H1 (cell line): Measurements from ENCODE around the gene ACTN3. TPM values are rescaled to one million over a fixed set of nuclear protein-coding genes. Genes with fewer than 3 reads are reported as not detected.
A peak's percentile ranks its signal among the peaks of the same experiment; 100 is the strongest.

Experiments used
- CTCF ChIA-PET: fragments of 300-600 bp; sonication (Branson Sonifier 250); formaldehyde crosslinking; loops from one replicate; lab custom pipeline; 2021; ENCODE audit not compliant: partially characterized antibody; lab: Charles Lee
- POLR2A ChIA-PET: fragments of 300-600 bp; sonication (Branson Sonifier 250); formaldehyde crosslinking; loops from one replicate; lab custom pipeline; 2021; ENCODE audit warnings: inconsistent platforms; ENCODE audit not compliant: partially characterized antibody; lab: Charles Lee
- DNase-seq, 2 experiments: peaks; one replicate each; pipeline versions ENCODE4 v3.0.0 to v3.0.0-alpha.2; 2010 to 2022; ENCODE audit warnings: low spot score in 2 of 2, low read depth in 1 of 2, mixed read lengths in 1 of 2
- FAIRE-seq: peaks from 2 replicates; lab custom pipeline; 2011; peaks lifted over from hg19 to GRCh38; lab: Jason Lieb, UNC
- H2AFZ ChIP-seq: 2 replicates; pipeline ENCODE4 v1.8.1; 2012; ENCODE audit warnings: low read length, inconsistent platforms
- H2AK5ac ChIP-seq: 2 replicates; pipeline ENCODE4 v1.6.1; 2013; ENCODE audit warnings: low read depth, low read length
- H2BK120ac ChIP-seq: replicated peaks from 2 replicates; pipeline ENCODE3; 2013; ENCODE audit warnings: low read depth, low read length, inconsistent platforms
- H2BK12ac ChIP-seq: 2 replicates; pipeline ENCODE4 v1.6.1; 2013; ENCODE audit warnings: low read depth, low read length
- H2BK15ac ChIP-seq: 2 replicates; pipeline ENCODE4 v1.6.1; 2013; ENCODE audit warnings: low read length
- H2BK20ac ChIP-seq: 2 replicates; pipeline ENCODE4 v1.6.1; 2013; ENCODE audit warnings: low read length
- H2BK5ac ChIP-seq: 2 replicates; pipeline ENCODE4 v1.6.1; 2013; ENCODE audit warnings: low read depth, low read length
- H3K14ac ChIP-seq: 2 replicates; pipeline ENCODE4 v1.6.1; 2013; ENCODE audit warnings: inconsistent platforms; ENCODE audit not compliant: insufficient read length
- H3K18ac ChIP-seq: 2 replicates; pipeline ENCODE4 v1.6.1; 2013; ENCODE audit warnings: low read length; ENCODE audit errors: extremely low read depth
- H3K23ac ChIP-seq: 2 replicates; pipeline ENCODE4 v1.6.1; 2013; ENCODE audit warnings: inconsistent platforms; ENCODE audit not compliant: insufficient read length
- H3K23me2 ChIP-seq: 2 replicates; pipeline ENCODE4 v1.6.1; 2013; ENCODE audit warnings: low read depth, low read length
- H3K27ac ChIP-seq: 2 replicates; pipeline ENCODE4 v1.6.1; 2011; ENCODE audit warnings: low read depth, low read length, inconsistent platforms
- H3K27me3 ChIP-seq, 4 experiments: replicated peaks in 1 of 4; 1 replicate in 1 of 4; 2 replicates in 3 of 4; pipeline versions ENCODE4 v1.6.1 to v1.8.1; 2011 to 2013; ENCODE audit warnings: low read length in 3 of 4, mild to moderate bottlenecking in 3 of 4, inconsistent platforms in 2 of 4, mixed read lengths in 2 of 4, moderate library complexity in 1 of 4; ENCODE audit not compliant: control insufficient read depth in 3 of 4, insufficient read depth in 3 of 4; ENCODE audit errors: extremely low read depth in 1 of 4
- H3K36me3 ChIP-seq, 4 experiments: 2 replicates each; pipeline versions ENCODE4 v1.6.1 to v1.8.1; 2011 to 2013; ENCODE audit warnings: mild to moderate bottlenecking in 4 of 4, low read length in 3 of 4, moderate library complexity in 2 of 4, control low read depth in 1 of 4, inconsistent platforms in 1 of 4; ENCODE audit not compliant: insufficient read depth in 4 of 4, control insufficient read depth in 2 of 4
- H3K4ac ChIP-seq: replicated peaks from 2 replicates; pipeline ENCODE3; 2013; ENCODE audit warnings: low read length, low read depth, mixed read lengths, inconsistent platforms; ENCODE audit not compliant: insufficient read length
- H3K4me1 ChIP-seq, 4 experiments: replicated peaks in 1 of 4; 1 replicate in 1 of 4; 2 replicates in 3 of 4; pipeline versions ENCODE4 v1.6.1 to v1.8.1; 2011 to 2013; ENCODE audit warnings: low read length in 3 of 4, inconsistent platforms in 2 of 4, mixed read lengths in 1 of 4; ENCODE audit not compliant: insufficient read depth in 4 of 4, control insufficient read depth in 3 of 4
- H3K4me2 ChIP-seq, 2 experiments: 2 replicates each; pipeline versions ENCODE4 v1.6.1 to v1.8.1; 2011 to 2013; ENCODE audit warnings: low read depth in 2 of 2, low read length in 2 of 2, control low read depth in 1 of 2, inconsistent platforms in 1 of 2, mild to moderate bottlenecking in 1 of 2; ENCODE audit not compliant: insufficient read depth in 1 of 2
- H3K4me3 ChIP-seq, 4 experiments: fragments of 200-600, 300-600 bp in 1 of 4; sonication (generic), shearing (Covaris generic), sonication (Bioruptor Twin) in 1 of 4; 2 replicates each; pipeline versions ENCODE4 v1.5.1 to v1.8.1; 2011 to 2016; ENCODE audit warnings: low read length in 4 of 4, low read depth in 3 of 4, control low read depth in 2 of 4, inconsistent platforms in 2 of 4, mild to moderate bottlenecking in 2 of 4, mixed read lengths in 1 of 4, moderate library complexity in 1 of 4; ENCODE audit not compliant: insufficient read depth in 2 of 4; ENCODE audit errors: extremely low read depth in 1 of 4
- H3K56ac ChIP-seq: replicated peaks from 2 replicates; pipeline ENCODE3; 2013; ENCODE audit warnings: low read depth, mild to moderate bottlenecking, mixed read lengths, low read length, inconsistent platforms; ENCODE audit not compliant: insufficient read length
- H3K79me1 ChIP-seq: 2 replicates; pipeline ENCODE4 v1.6.1; 2013; ENCODE audit warnings: low read depth, low read length, control low read depth
- H3K79me2 ChIP-seq, 2 experiments: 2 replicates each; pipeline versions ENCODE4 v1.6.1 to v1.8.1; 2012 to 2013; ENCODE audit warnings: low read length in 2 of 2, mild to moderate bottlenecking in 2 of 2, inconsistent platforms in 1 of 2; ENCODE audit not compliant: insufficient read depth in 2 of 2, control insufficient read depth in 1 of 2
- H3K9ac ChIP-seq, 4 experiments: replicated peaks in 1 of 4; 1 replicate in 1 of 4; 2 replicates in 3 of 4; pipeline versions ENCODE4 v1.6.1 to v1.8.1; 2011 to 2013; ENCODE audit warnings: low read depth in 3 of 4, low read length in 3 of 4, control low read depth in 2 of 4, mild to moderate bottlenecking in 2 of 4, moderate library complexity in 2 of 4, inconsistent platforms in 1 of 4; ENCODE audit errors: extremely low read depth in 1 of 4
- H3K9me3 ChIP-seq, 2 experiments: 2 replicates each; pipeline versions ENCODE4 v1.6.1 to v1.8.1; 2012 to 2013; ENCODE audit warnings: mild to moderate bottlenecking in 2 of 2, moderate library complexity in 2 of 2, control low read depth in 1 of 2, inconsistent platforms in 1 of 2, low read depth in 1 of 2, low read length in 1 of 2, mixed read lengths in 1 of 2; ENCODE audit not compliant: insufficient read depth in 2 of 2
- H4K20me1 ChIP-seq, 2 experiments: replicated peaks in 1 of 2; 2 replicates each; pipeline versions ENCODE3 to v1.8.1; 2011 to 2013; ENCODE audit warnings: inconsistent platforms in 2 of 2, low read length in 2 of 2, mild to moderate bottlenecking in 1 of 2; ENCODE audit not compliant: insufficient read depth in 2 of 2, control insufficient read depth in 1 of 2
- H4K5ac ChIP-seq: 2 replicates; pipeline ENCODE4 v1.6.1; 2013; ENCODE audit warnings: low read length, low read depth, mixed read lengths, inconsistent platforms; ENCODE audit not compliant: insufficient read length
- H4K8ac ChIP-seq: 2 replicates; pipeline ENCODE4 v1.8.0; 2013; ENCODE audit warnings: mild to moderate bottlenecking, moderate library complexity, low read length, inconsistent platforms; ENCODE audit not compliant: insufficient read depth; ENCODE audit errors: extremely low read depth
- H4K91ac ChIP-seq: replicated peaks from 2 replicates; pipeline ENCODE3; 2013; ENCODE audit warnings: low read length, mixed read lengths, inconsistent platforms; ENCODE audit not compliant: insufficient read length
- BCL11A ChIP-seq, 2 experiments: IDR thresholded peaks; one replicate each; pipeline ENCODE4 v1.6.1; 2011; ENCODE audit warnings: low read depth in 2 of 2, low read length in 2 of 2, mild to moderate bottlenecking in 2 of 2
- HDAC2 ChIP-seq, 2 experiments: fragments of 300-600 bp in 1 of 2; sonication (generic) in 1 of 2; IDR thresholded peaks; 2 replicates each; pipeline ENCODE4 v1.6.1; 2011 to 2012; ENCODE audit warnings: low read depth in 2 of 2, low read length in 2 of 2, mild to moderate bottlenecking in 2 of 2, moderate library complexity in 2 of 2, borderline replicate concordance in 1 of 2, inconsistent platforms in 1 of 2
- KDM1A ChIP-seq: fragments of 200-600, 300-600 bp; sonication (generic); IDR thresholded peaks from 2 replicates; pipeline ENCODE4 v1.7.1; 2016; ENCODE audit warnings: mild to moderate bottlenecking, low read length, borderline replicate concordance
- KDM4A ChIP-seq: IDR thresholded peaks from one replicate; pipeline ENCODE4 v1.7.1; 2012; ENCODE audit warnings: low read depth, mild to moderate bottlenecking, moderate library complexity, low read length, inconsistent platforms; ENCODE audit not compliant: severe bottlenecking
- RBBP5 ChIP-seq: IDR thresholded peaks from 2 replicates; pipeline ENCODE4 v1.7.1; 2012; ENCODE audit warnings: low read depth, mild to moderate bottlenecking, inconsistent platforms, low read length, moderate library complexity, borderline replicate concordance
- SP4 ChIP-seq: IDR thresholded peaks from 2 replicates; pipeline ENCODE4 v1.6.1; 2012; ENCODE audit warnings: low read length, inconsistent platforms
- TEAD4 ChIP-seq: IDR thresholded peaks from 2 replicates; pipeline ENCODE4 v1.6.1; 2012; ENCODE audit warnings: low read depth, low read length, inconsistent platforms, mixed read lengths
- YY1 ChIP-seq: IDR thresholded peaks from 2 replicates; pipeline ENCODE4 v1.6.1; 2011; ENCODE audit warnings: low read depth, mild to moderate bottlenecking, low read length
- WGBS, 2 experiments: shearing (Covaris generic) in 1 of 2; methylation state at CpG; one replicate each; pipeline versions ENCODE4 v1.1.6 to v1.1.7; 2013 to 2015; ENCODE audit warnings: low lambda C conversion rate in 2 of 2, mixed read lengths in 2 of 2, inconsistent platforms in 1 of 2, low coverage in 1 of 2, missing lambda C conversion rate in 1 of 2; ENCODE audit not compliant: insufficient replicate concordance in 2 of 2, insufficient coverage in 1 of 2, insufficient read length in 1 of 2; ENCODE audit errors: extremely low coverage in 1 of 2, missing lambda C conversion rate in 1 of 2; 5-methylcytosine and 5-hydroxymethylcytosine counted together
- long read RNA-seq, 2 experiments: library from RNA in 1 of 2; library from capped mRNA in 1 of 2; stranded (forward); transcript quantifications; one replicate each; pipeline ENCODE4 v2.0.0, GENCODE V29; 2021; ENCODE audit warnings: inconsistent platforms in 1 of 2
- polyA minus RNA-seq, 3 experiments: library from RNA; depleted of rRNA, polyadenylated mRNA; stranded (reverse); fragments of >200 nt; gene quantifications; 1 replicate in 2 of 3; 2 replicates in 1 of 3; pipeline ENCODE4 v1.2.3, GENCODE V29; 2011
- polyA plus RNA-seq, 7 experiments: library from polyadenylated mRNA; depleted of rRNA in 3 of 7; stranded (reverse) in 5 of 7; unstranded in 2 of 7; fragments of >200 nt in 5 of 7; fragments of 200-250 nt in 2 of 7; gene quantifications; 1 replicate in 5 of 7; 2 replicates in 1 of 7; 4 replicates in 1 of 7; pipeline versions ENCODE4 v1.2.1 to v1.2.3, GENCODE V29; 2011 to 2013; ENCODE audit warnings: missing spikeins in 2 of 7, mixed read lengths in 2 of 7
- total RNA-seq: library from RNA; stranded (reverse); fragmentation: NEBNext Ultra II Directional; extraction: Animal tissue kit (Norgen Biotek cat#: 25700); gene quantifications from 2 replicates; pipeline ENCODE4 v1.2.1, GENCODE V29; 2021

ACTN3 gene
- total RNA-seq (28.2 and 30.8 TPM in 2 replicates), polyA plus RNA-seq (2011; rRNA removed) (36.7 and 46.2 TPM in 2 replicates), polyA minus RNA-seq (2011; rRNA and poly(A)+ RNA removed) (33.9 and 39.3 TPM in 2 replicates)
- polyA plus RNA-seq (2011; cell fraction: cytosol; rRNA removed), result 38.5 TPM
- 243 TPM for polyA plus RNA-seq (2011; cell fraction: nucleus; rRNA removed)
- 42.8 to 71.4 TPM (median 62.6 TPM) in 4 replicates for polyA plus RNA-seq (2012, experiment 1 of 2)
- 28.4 TPM for polyA plus RNA-seq (2012, experiment 2 of 2)
- 12.6 TPM for polyA plus RNA-seq (2013, experiment 1 of 2)
- polyA plus RNA-seq (2013, experiment 2 of 2), result 10.9 TPM
- polyA minus RNA-seq (2011; cell fraction: cytosol; rRNA and poly(A)+ RNA removed), result 14.0 TPM
- polyA minus RNA-seq (2011; cell fraction: nucleus; rRNA and poly(A)+ RNA removed), result 32.1 TPM
- long read RNA-seq, experiment 1, partial matches to known transcripts, result 9 of 11 reads
- long read RNA-seq, experiment 1, other reads (novel, unspliced or antisense), result 2 of 11 reads
- long read RNA-seq, experiment 2, transcript ACTN3-203 (21 exons, 2,939 nt), result major isoform, 6 of 14 reads
- long read RNA-seq, experiment 2, partial matches to known transcripts, result 7 of 14 reads
- long read RNA-seq, experiment 2, other reads (novel, unspliced or antisense), result 1 of 14 reads

- Histone ChIP-seq H3K18ac (peak within 1 kb of the TSS; percentile 60), H2BK120ac (no peak within 1 kb of the TSS), H3K4me3 (peak within 1 kb of the TSS; percentile 71 to 84 (median 79)), H2AK5ac (no peak within 1 kb of the TSS; the same call in 1 of the 2 replicates), H4K5ac (peak within 1 kb of the TSS; percentile 67), H3K27ac (no peak within 1 kb of the TSS), H4K91ac (peak within 1 kb of the TSS; percentile 38), H3K4me1 (peaks cover 0 to 17% (median 11%) of the 10 kb centered on the region in 4 experiments; a peak in 6 of 7 replicates), H3K4me2 (peak within 1 kb of the TSS; percentile 50 to 72), H4K8ac (peak within 1 kb of the TSS; percentile 90), H4K20me1 (peaks cover 0 to 2% of the 10 kb centered on the region in 2 experiments), H2BK5ac (peak within 1 kb of the TSS; percentile 24; the same call in 1 of the 2 replicates), H3K23me2 (peaks cover 3% of the 10 kb centered on the region; the same call in 1 of the 2 replicates), H3K79me2 (no peaks in the 10 kb centered on the region; a peak in 1 of 4 replicates), H2AFZ (no peak within 1 kb of the TSS; the same call in 1 of the 2 replicates), H3K56ac (peak within 1 kb of the TSS; percentile 21), H3K36me3 (0 out of 8 replicates have a peak, but pooled peaks cover 0 to 2% (median 0%) of the 10 kb centered on the region in 4 experiments), H2BK20ac (no peak within 1 kb of the TSS), H3K4ac (peak within 1 kb of the TSS; percentile 82), H3K14ac (no peak within 1 kb of the TSS), H3K9me3 (no peaks in the 10 kb centered on the region), H3K23ac (no peak within 1 kb of the TSS), H3K27me3 (no peaks in the 10 kb centered on the region), H2BK15ac (0 out of 2 replicates have a peak within 1 kb of the TSS, but pooled peaks have one; percentile 46), H3K9ac (peak within 1 kb of the TSS; percentile 63 to 89 (median 74); a peak in 5 of 7 replicates), H2BK12ac (no peak within 1 kb of the TSS), H3K79me1 (peaks cover 5% of the 10 kb centered on the region; the same call in 1 of the 2 replicates)
- POLR2A ChIA-PET, result interaction anchor here (0.8 to 7.9 kb wide), 21 partner anchors 10 to 298 kb away, joined by 3 to 54 read pairs (median 7); partner anchors contain the start of genes BBS1, CTSF, DPP3 and NPAS4
- FAIRE-seq (no peak), DNase-seq (peak; percentile 59 to 84)
- 4% methylated on average over 25 of the region's 37 CpGs; no CpG with 5 or more reads in 1 of the 2 experiments for WGBS, 2 experiments
- CTCF ChIA-PET, result interaction anchor here (0.7 to 2.4 kb wide), 9 partner anchors 16 to 115 kb away, joined by 3 to 6 read pairs (median 4); partner anchors contain the start of genes CCDC87 and CCS
- TF ChIP-seq SP4, result 0 out of 2 replicates have a peak, but pooled peaks have one; percentile 48
- TF ChIP-seq RBBP5, result peak; percentile 68; the same call in 1 of the 2 replicates
- TF ChIP-seq KDM1A, result peak; percentile 100
- TF ChIP-seq BCL11A (IDR thresholded peaks at IDR 0.05; ENCODE audit: low read depth in 2 of 2, low read length in 2 of 2), result no peak
- TF ChIP-seq TEAD4, result 0 out of 2 replicates have a peak, but pooled peaks have one; percentile 8
- peak in 1 of 2 experiments; percentile 100; a peak in 2 of 4 replicates for TF ChIP-seq HDAC2 (IDR thresholded peaks at IDR 0.05; ENCODE audit: borderline replicate concordance in 1 of 2, low read depth in 2 of 2, low read length in 2 of 2)
- TF ChIP-seq KDM4A, result peak; percentile 56
- peak; percentile 42; the same call in 1 of the 2 replicates for TF ChIP-seq YY1
These were observed at the start of gene ACTN3 for GRCh38 chr11:66546368-66546965. Gene ACTN3, plus strand, starts transcription at chr11:66546903. Its CDS starts 35 bp downstream, at chr11:66546938.
